Measurements from ENCODE around the gene ZNF362.
A peak's percentile ranks its signal among the peaks of the same experiment; 100 is the strongest.

ZNF362 gene

GRCh38 chr1:33254491-33254890 is 1.8 kb upstream of the ZNF362 start:
- TF ChIP-seq, protein P1, sequence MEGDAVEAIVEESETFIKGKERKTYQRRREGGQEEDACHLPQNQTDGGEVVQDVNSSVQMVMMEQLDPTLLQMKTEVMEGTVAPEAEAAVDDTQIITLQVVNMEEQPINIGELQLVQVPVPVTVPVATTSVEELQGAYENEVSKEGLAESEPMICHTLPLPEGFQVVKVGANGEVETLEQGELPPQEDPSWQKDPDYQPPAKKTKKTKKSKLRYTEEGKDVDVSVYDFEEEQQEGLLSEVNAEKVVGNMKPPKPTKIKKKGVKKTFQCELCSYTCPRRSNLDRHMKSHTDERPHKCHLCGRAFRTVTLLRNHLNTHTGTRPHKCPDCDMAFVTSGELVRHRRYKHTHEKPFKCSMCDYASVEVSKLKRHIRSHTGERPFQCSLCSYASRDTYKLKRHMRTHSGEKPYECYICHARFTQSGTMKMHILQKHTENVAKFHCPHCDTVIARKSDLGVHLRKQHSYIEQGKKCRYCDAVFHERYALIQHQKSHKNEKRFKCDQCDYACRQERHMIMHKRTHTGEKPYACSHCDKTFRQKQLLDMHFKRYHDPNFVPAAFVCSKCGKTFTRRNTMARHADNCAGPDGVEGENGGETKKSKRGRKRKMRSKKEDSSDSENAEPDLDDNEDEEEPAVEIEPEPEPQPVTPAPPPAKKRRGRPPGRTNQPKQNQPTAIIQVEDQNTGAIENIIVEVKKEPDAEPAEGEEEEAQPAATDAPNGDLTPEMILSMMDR (IDR thresholded peaks at IDR 0.05; ENCODE audit: low read depth, low read length) = no peak
- no peak overlapping the region for H3K4me3 ChIP-seq (ENCODE audit: low read depth, low read length)

DNA sequence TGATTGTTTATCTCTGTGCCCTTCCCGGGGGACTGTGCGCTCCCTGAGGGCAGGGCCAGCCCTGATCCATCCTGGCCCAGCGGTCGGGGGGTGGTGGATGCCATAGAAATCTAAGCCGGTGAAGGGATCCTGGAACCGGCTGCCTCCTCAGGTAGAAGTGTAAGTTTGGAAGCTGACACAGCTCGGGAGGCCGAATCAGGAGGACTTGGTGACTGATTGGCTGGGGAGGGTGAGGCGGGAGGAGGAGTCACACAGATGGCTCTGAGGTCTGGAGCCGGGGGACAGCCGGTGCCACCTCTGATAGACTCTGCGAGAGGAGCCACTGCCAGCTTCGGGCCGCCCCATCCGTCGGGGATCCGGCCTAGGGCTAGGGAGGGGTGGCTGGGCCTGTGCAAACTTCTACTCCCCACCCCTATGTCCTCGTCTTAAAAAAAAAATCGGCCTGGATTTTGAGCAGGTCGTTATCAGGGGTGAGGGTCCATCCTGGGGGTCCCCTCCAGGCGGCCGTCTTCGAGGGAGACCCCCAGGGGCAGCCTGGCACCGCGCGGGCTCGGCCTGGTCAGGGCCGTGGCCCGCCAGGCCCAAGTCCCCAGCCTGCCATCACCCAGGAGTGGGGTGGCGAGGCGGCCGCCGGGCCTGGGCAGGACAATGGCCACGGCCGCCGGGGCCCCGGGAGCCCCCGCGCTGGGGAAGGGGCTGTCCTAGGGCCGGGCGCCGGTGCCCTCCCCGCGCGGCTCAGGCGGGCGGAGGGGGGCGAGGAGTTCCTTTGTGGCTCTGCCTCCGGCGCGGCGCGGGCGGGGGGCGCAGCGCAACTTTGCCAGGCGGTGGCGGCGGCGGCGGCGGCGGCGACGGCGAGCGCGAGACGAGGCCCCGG is 708 bp upstream of the ZNF362 start:
- peak overlapping the region; percentile 48 for H3K4me3 ChIP-seq (ENCODE audit: low read depth, low read length)
- TF ChIP-seq, protein P1 (IDR thresholded peaks at IDR 0.05; ENCODE audit: low read depth, low read length) = no peak

DNA sequence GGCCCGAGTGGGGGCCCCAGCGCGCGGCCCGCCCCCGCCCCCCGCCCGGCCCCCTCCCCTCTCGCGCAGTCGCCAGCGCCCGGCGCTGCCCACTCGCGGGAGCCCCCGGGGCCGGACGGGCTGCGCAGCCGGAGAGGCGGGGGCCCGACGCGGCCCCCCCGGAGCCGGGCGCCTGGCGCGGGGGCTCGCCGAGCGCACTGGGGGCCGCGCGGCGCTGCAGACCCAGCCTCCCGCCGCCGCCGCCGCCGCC is 146 bp upstream of the ZNF362 start:
- no peak overlapping the region; the same call in 1 of the 2 replicates for H3K4me3 ChIP-seq (ENCODE audit: low read depth, low read length)
- TF ChIP-seq, protein P1 (IDR thresholded peaks at IDR 0.05; ENCODE audit: low read depth, low read length) = no peak

GRCh38 chr1:33257207-33257771 is 997 bp downstream of the ZNF362 start:
- TF ChIP-seq, protein P1 (IDR thresholded peaks at IDR 0.05; ENCODE audit: low read depth, low read length) = no peak
- H3K4me3 ChIP-seq (ENCODE audit: low read depth, low read length) = peak overlapping the region; percentile 78

DNA sequence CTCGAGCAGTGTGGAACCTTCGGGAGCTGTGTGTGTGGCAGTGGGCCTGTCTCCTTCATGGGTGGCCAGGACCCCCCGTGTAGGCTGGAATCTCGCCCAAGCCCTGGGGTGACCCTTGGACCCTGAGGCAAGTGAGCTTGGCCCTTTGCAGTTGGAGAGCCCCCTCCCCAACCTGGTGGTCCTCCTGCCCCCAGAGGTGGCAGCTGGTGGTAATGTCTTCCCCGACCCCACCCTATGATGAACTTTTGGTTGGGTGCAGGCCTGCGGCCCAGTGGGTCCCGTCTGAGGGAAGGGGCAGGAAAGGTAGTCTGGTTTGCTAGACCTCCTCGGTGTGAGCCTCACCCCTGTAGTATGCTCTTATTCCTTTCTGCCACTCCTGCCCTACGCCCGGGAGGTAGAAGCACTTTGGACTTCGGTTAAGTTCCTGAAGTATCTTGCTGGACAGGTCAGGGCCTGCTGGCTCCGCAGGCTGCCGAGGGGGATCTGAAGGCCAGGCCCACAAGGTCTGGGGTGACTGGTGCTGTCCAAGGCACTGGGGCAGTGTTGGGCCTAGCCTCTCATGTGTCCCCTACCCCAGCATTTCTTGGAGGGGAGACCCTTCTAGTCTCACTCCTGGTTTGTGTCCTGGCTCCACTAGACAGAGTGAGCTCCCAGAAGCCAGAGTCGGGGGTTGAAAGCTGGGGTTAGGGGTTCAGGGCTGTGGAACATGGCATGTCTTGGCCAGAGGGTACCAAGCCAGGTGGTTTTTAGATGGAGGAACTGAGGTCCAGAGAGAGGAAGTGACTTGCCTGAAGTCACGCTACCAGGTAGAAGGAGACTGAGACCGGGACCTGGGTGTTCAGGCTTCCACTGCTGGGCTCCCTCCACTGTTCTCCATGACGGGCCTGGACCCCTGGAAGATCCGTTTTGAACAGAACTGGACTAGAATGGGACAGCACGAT is 1.8 kb downstream of the ZNF362 start:
- TF ChIP-seq, protein P1 (IDR thresholded peaks at IDR 0.05; ENCODE audit: low read depth, low read length) = no peak
- H3K4me3 ChIP-seq (ENCODE audit: low read depth, low read length) = peak overlapping the region; percentile 78

GRCh38 chr1:33258788-33259274 is 2.5 kb downstream of the ZNF362 start:
- H3K4me3 ChIP-seq (ENCODE audit: low read depth, low read length) = no peak overlapping the region
- TF ChIP-seq, protein P1 (IDR thresholded peaks at IDR 0.05; ENCODE audit: low read depth, low read length) = no peak

All from WI38 (cell line).